ENCODE data around the gene TM9SF2.

Gene TM9SF2

DNA sequence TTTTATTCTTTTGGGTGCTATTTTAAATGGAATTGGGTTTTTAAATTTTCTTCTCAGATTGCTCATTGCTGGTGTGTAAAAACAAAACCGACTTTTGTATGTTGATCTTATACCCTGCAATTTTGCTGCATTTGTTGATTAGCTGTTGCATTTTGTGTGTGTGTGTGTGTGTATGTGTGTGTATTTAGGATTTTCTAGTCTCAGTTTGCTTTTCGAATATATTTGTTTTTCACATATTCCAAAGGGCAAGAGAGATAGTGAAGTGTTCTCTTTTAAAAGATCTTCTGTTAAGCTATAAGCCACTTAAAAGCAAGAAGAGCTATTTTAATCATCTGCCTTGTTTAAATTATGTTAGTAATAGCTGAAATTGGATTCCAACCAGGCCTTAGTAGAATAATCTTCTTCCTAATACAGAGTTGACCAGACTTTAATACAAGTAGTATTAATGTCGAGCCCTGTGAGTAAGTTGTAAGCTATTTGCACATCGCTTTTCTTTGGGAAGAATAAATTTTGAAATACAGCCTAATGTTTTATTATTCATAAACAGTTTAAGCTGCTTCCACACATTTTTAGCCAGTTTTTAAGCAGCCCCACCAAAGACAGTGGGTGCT lies 57.4 kb downstream of the TM9SF2 start:
- no peak for DNase-seq
- 100% methylated on average over 1 of the region's 4 CpGs for WGBS (ENCODE audit: insufficient coverage)
- Histone ChIP-seq H3K36me3 (ENCODE audit: control insufficient read depth in 4 of 4, insufficient read depth in 4 of 4, low read length in 3 of 4) (peaks cover 20 to 75% (median 48%) of the 10 kb centered on the region in 4 experiments), H3K4me3 (ENCODE audit: control insufficient read depth in 1 of 7, extremely low read depth in 1 of 7, insufficient read depth in 4 of 7, low read depth in 2 of 7, low read length in 6 of 7) (no peak overlapping the region), H3K4me1 (ENCODE audit: control extremely low read depth in 1 of 4, control insufficient read depth in 4 of 4, insufficient read depth in 4 of 4, low read length in 3 of 4) (no peaks in the 10 kb centered on the region), H3K27ac (ENCODE audit: insufficient read depth in 1 of 2, low read depth in 1 of 2, low read length in 2 of 2, poor library complexity in 1 of 2, severe bottlenecking in 2 of 2) (no peak overlapping the region), H3K9me3 (ENCODE audit: control extremely low read depth in 1 of 5, control insufficient read depth in 4 of 5, insufficient read depth in 2 of 5, low read depth in 1 of 5, low read length in 4 of 5) (no peaks in the 10 kb centered on the region), H3K27me3 (replicated peaks in 2 of 5; ENCODE audit: control insufficient read depth in 4 of 5, insufficient read depth in 5 of 5, low read length in 4 of 5) (no peaks in the 10 kb centered on the region)
- CTCF ChIA-PET, result interaction anchor here (0.6 to 2.2 kb wide), 6 partner anchors 12 to 115 kb away, joined by 3 to 5 read pairs (median 3); no protein-coding TSS in a partner anchor
- POLR2A ChIA-PET, result no interaction called here

DNA sequence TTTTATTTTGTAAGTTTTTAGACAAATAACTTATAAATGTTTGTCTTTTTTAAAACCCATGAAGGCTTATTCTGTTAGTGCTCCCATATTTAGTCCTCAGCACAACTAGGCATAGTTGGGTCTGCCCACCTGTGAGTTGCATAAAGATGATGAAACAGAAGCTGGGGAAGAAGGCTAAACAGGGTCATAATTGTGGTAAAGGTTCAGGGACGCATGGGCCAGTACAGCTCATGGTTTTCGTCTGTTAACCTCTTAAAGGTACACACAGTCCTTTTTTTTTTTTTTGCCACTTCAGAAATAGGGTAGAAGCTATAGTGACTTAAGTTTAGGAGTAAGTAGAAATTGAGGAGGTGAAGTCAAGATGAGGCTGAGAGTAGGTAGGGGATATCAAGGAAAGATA lies 58.3 kb downstream of the TM9SF2 start:
- ChIA-PET POLR2A (interaction anchor here (0.8 kb wide), 1 partner anchor 13 kb away, joined by 3 read pairs; no protein-coding TSS in a partner anchor), CTCF (interaction anchor here (1.4 to 2.2 kb wide), 2 partner anchors 12 to 19 kb away, joined by 3 to 5 read pairs; no protein-coding TSS in a partner anchor)
- no peaks in the 10 kb centered on the region for H3K4me1 ChIP-seq (ENCODE audit: control extremely low read depth in 1 of 4, control insufficient read depth in 4 of 4, insufficient read depth in 4 of 4, low read length in 3 of 4)
- peaks cover 14 to 73% (median 43%) of the 10 kb centered on the region in 4 experiments for H3K36me3 ChIP-seq (ENCODE audit: control insufficient read depth in 4 of 4, insufficient read depth in 4 of 4, low read length in 3 of 4)
- no peaks in the 10 kb centered on the region for H3K27me3 ChIP-seq (replicated peaks in 2 of 5; ENCODE audit: control insufficient read depth in 4 of 5, insufficient read depth in 5 of 5, low read length in 4 of 5)
- DNase-seq, result no peak
- no peak overlapping the region for H3K27ac ChIP-seq (ENCODE audit: insufficient read depth in 1 of 2, low read depth in 1 of 2, low read length in 2 of 2, poor library complexity in 1 of 2, severe bottlenecking in 2 of 2)
- no CpG with 5 or more reads among the region's 2 CpGs for WGBS (ENCODE audit: insufficient coverage)
- H3K9me3 ChIP-seq (ENCODE audit: control extremely low read depth in 1 of 5, control insufficient read depth in 4 of 5, insufficient read depth in 2 of 5, low read depth in 1 of 5, low read length in 4 of 5), result no peaks in the 10 kb centered on the region
- no peak overlapping the region for H3K4me3 ChIP-seq (ENCODE audit: control insufficient read depth in 1 of 7, extremely low read depth in 1 of 7, insufficient read depth in 4 of 7, low read depth in 2 of 7, low read length in 6 of 7)

DNA sequence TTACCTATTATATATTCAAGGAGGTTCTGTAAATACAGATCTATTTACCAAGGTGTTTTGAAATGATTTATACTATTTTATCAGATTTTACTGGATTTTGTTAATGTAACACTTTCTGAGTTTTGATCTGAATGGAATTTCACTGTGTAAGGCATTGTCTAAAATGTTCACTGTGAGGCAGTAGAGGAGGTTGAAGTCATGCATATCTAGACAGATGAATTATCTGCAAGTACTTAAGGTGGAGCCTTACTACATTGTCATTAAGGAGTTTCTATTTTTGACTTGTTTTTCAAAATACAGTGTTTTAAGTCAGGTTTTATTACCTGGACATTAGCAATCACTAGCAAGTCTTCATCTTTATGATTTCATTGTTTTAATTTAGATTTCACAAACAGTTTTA lies 62.1 kb downstream of the TM9SF2 start:
- DNase-seq, result no peak
- H3K4me1 ChIP-seq (ENCODE audit: control extremely low read depth in 1 of 4, control insufficient read depth in 4 of 4, insufficient read depth in 4 of 4, low read length in 3 of 4), result no peaks in the 10 kb centered on the region
- H3K36me3 ChIP-seq (ENCODE audit: control insufficient read depth in 4 of 4, insufficient read depth in 4 of 4, low read length in 3 of 4), result peaks cover 7 to 51% (median 27%) of the 10 kb centered on the region in 4 experiments
- H3K27me3 ChIP-seq (replicated peaks in 2 of 5; ENCODE audit: control insufficient read depth in 4 of 5, insufficient read depth in 5 of 5, low read length in 4 of 5), result no peaks in the 10 kb centered on the region
- peaks cover 0 to 4% (median 3%) of the 10 kb centered on the region in 5 experiments for H3K9me3 ChIP-seq (ENCODE audit: control extremely low read depth in 1 of 5, control insufficient read depth in 4 of 5, insufficient read depth in 2 of 5, low read depth in 1 of 5, low read length in 4 of 5)
- H3K4me3 ChIP-seq (ENCODE audit: control insufficient read depth in 1 of 7, extremely low read depth in 1 of 7, insufficient read depth in 4 of 7, low read depth in 2 of 7, low read length in 6 of 7), result no peak overlapping the region
- CTCF ChIA-PET, result interaction anchor here (0.6 to 1.9 kb wide), 3 partner anchors 16 to 242 kb away, joined by 3 to 4 read pairs (median 3); no protein-coding TSS in a partner anchor
- H3K27ac ChIP-seq (ENCODE audit: insufficient read depth in 1 of 2, low read depth in 1 of 2, low read length in 2 of 2, poor library complexity in 1 of 2, severe bottlenecking in 2 of 2), result no peak overlapping the region
- POLR2A ChIA-PET, result no interaction called here

DNA sequence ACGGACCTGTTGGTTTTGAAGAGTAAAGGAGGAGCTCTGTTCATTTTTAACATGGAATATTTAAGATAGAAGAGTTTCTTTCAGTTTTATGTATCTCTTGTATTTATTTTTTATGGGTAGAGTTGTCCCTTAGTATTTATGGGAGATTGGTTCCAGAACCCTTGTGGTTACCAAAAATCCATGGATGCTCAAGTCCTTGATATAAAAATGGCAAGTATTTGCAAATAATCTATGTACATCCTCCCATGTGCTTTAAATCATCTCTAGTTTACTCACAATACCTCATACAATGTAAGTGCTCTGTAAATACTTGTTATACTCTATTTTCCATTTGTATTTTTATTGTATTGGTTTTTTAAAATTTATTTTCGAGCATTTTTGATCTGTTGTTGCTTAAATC lies 63.1 kb downstream of the TM9SF2 start:
- DNase-seq, result no peak
- no peaks in the 10 kb centered on the region for H3K27me3 ChIP-seq (replicated peaks in 2 of 5; ENCODE audit: control insufficient read depth in 4 of 5, insufficient read depth in 5 of 5, low read length in 4 of 5)
- POLR2A ChIA-PET, result no interaction called here
- WGBS (ENCODE audit: insufficient coverage), result 86% methylated on average over 1 of the region's 2 CpGs
- peaks cover 7 to 47% (median 23%) of the 10 kb centered on the region in 4 experiments for H3K36me3 ChIP-seq (ENCODE audit: control insufficient read depth in 4 of 4, insufficient read depth in 4 of 4, low read length in 3 of 4)
- peaks cover 0 to 12% (median 8%) of the 10 kb centered on the region in 5 experiments for H3K9me3 ChIP-seq (ENCODE audit: control extremely low read depth in 1 of 5, control insufficient read depth in 4 of 5, insufficient read depth in 2 of 5, low read depth in 1 of 5, low read length in 4 of 5)
- no peak overlapping the region for H3K4me3 ChIP-seq (ENCODE audit: control insufficient read depth in 1 of 7, extremely low read depth in 1 of 7, insufficient read depth in 4 of 7, low read depth in 2 of 7, low read length in 6 of 7)
- CTCF ChIA-PET, result interaction anchor here (1.9 kb wide), 1 partner anchor 15 kb away, joined by 4 read pairs; no protein-coding TSS in a partner anchor
- H3K4me1 ChIP-seq (ENCODE audit: control extremely low read depth in 1 of 4, control insufficient read depth in 4 of 4, insufficient read depth in 4 of 4, low read length in 3 of 4), result no peaks in the 10 kb centered on the region
- no peak overlapping the region for H3K27ac ChIP-seq (ENCODE audit: insufficient read depth in 1 of 2, low read depth in 1 of 2, low read length in 2 of 2, poor library complexity in 1 of 2, severe bottlenecking in 2 of 2)

DNA sequence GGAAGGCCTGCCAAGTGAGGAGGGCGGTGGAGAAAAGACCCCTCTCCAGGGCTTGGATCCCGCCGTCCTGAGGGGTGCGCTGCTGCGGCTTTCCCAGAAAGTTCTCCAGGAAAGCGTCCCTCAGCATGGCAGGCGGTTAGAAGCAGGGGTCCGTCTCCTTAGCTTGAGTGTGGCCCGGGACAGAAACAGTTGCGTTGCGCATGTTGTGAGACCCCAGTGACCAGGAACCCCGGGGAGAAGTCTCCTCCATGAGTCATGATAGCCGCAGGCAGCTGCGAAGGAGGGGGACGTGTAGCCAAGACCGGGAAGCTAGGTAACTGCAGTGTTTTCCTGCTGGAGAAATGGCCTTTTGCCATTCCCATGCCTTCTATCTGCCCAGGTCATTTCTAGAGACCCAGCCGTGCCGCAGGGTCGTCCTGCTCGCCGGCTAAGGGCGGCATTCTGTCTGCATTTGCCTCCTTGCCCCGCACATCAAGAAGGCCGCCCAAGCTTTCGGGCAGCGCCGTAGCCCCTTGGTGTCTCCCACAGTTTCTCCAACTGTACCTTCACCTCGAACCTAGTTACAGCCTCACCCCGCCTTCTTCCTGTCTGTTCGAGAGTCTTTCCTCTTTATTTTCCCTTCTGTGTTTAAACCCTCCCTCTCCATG lies 64.3 kb downstream of the TM9SF2 start:
- DNase-seq, result no peak
- peaks cover 2 to 36% (median 16%) of the 10 kb centered on the region in 4 experiments for H3K36me3 ChIP-seq (ENCODE audit: control insufficient read depth in 4 of 4, insufficient read depth in 4 of 4, low read length in 3 of 4)
- H3K9me3 ChIP-seq (ENCODE audit: control extremely low read depth in 1 of 5, control insufficient read depth in 4 of 5, insufficient read depth in 2 of 5, low read depth in 1 of 5, low read length in 4 of 5), result peaks cover 0 to 15% (median 8%) of the 10 kb centered on the region in 5 experiments
- H3K4me3 ChIP-seq (ENCODE audit: control insufficient read depth in 1 of 7, extremely low read depth in 1 of 7, insufficient read depth in 4 of 7, low read depth in 2 of 7, low read length in 6 of 7), result peak overlapping the region in 3 of 7 experiments; percentile 33 to 61 (median 48)
- POLR2A ChIA-PET, result no interaction called here
- WGBS (ENCODE audit: insufficient coverage), result 83% methylated on average over 27 of the region's 30 CpGs
- no peaks in the 10 kb centered on the region for H3K27me3 ChIP-seq (replicated peaks in 2 of 5; ENCODE audit: control insufficient read depth in 4 of 5, insufficient read depth in 5 of 5, low read length in 4 of 5)
- CTCF ChIA-PET, result interaction anchor here (1.1 to 1.6 kb wide), 2 partner anchors 12 to 13 kb away, joined by 3 to 6 read pairs; no protein-coding TSS in a partner anchor
- H3K4me1 ChIP-seq (ENCODE audit: control extremely low read depth in 1 of 4, control insufficient read depth in 4 of 4, insufficient read depth in 4 of 4, low read length in 3 of 4), result no peaks in the 10 kb centered on the region
- no peak overlapping the region for H3K27ac ChIP-seq (ENCODE audit: insufficient read depth in 1 of 2, low read depth in 1 of 2, low read length in 2 of 2, poor library complexity in 1 of 2, severe bottlenecking in 2 of 2)

DNA sequence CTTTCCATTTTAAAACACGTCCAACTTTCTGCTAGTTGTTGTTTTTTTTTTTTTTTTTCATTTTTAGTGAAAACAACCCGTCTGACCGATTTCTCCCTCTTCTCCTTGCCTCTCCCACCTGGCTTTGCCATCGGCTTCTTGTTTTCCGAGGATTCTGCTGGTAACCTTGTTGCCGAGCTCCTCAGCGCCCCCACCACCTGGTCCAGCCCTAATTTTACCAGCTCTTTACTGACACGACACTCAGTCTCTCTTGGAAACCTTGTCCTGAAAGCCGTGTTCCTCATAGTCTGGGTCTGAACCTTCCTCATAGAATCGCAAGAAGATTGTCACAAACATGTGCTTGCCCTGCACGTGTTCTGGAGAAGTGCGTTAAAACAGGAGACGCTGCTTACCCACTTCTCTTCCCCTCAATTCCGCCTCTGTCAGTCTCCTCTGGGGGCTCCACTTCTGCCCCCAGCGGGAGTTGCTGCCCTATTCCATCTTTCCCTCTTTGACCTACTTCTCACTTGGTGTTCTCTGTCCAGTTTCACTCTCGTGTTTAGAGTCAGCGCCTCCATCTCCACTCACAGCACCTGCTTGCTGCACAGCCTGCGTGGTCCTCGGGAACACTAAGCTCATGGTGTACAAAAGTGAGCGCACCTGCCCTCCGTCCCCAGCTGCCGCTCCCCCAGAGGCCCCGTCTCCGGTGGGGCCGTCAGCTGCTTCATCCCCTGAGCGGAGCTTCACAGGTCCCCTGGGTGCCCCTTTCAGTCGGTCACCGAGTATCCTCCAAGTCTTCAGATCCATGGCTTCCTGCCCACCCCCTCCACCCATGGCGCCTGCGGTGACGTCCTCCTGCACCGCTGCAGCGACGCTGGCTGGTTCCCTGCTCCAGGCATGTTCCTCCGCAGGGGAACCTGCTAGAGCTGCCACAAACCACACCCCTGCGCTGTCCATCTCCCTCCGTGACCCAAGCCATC lies 65.1 kb downstream of the TM9SF2 start:
- ChIA-PET POLR2A (interaction anchor here (0.9 kb wide), 1 partner anchor 12 kb away, joined by 3 read pairs; no protein-coding TSS in a partner anchor), CTCF (interaction anchor here (1.1 to 1.6 kb wide), 2 partner anchors 11 to 13 kb away, joined by 3 to 6 read pairs; no protein-coding TSS in a partner anchor)
- H3K36me3 ChIP-seq (ENCODE audit: control insufficient read depth in 4 of 4, insufficient read depth in 4 of 4, low read length in 3 of 4), result peaks cover 2 to 33% (median 13%) of the 10 kb centered on the region in 4 experiments
- H3K27me3 ChIP-seq (replicated peaks in 2 of 5; ENCODE audit: control insufficient read depth in 4 of 5, insufficient read depth in 5 of 5, low read length in 4 of 5), result no peaks in the 10 kb centered on the region
- no peak overlapping the region for H3K27ac ChIP-seq (ENCODE audit: insufficient read depth in 1 of 2, low read depth in 1 of 2, low read length in 2 of 2, poor library complexity in 1 of 2, severe bottlenecking in 2 of 2)
- H3K4me3 ChIP-seq (ENCODE audit: control insufficient read depth in 1 of 7, extremely low read depth in 1 of 7, insufficient read depth in 4 of 7, low read depth in 2 of 7, low read length in 6 of 7), result peak overlapping the region in 4 of 7 experiments; percentile 23 to 61 (median 40)
- peaks cover 0 to 15% (median 8%) of the 10 kb centered on the region in 5 experiments for H3K9me3 ChIP-seq (ENCODE audit: control extremely low read depth in 1 of 5, control insufficient read depth in 4 of 5, insufficient read depth in 2 of 5, low read depth in 1 of 5, low read length in 4 of 5)
- H3K4me1 ChIP-seq (ENCODE audit: control extremely low read depth in 1 of 4, control insufficient read depth in 4 of 4, insufficient read depth in 4 of 4, low read length in 3 of 4), result no peaks in the 10 kb centered on the region
- DNase-seq, result peak in 2 of 3 donors; percentile 12 to 21
- WGBS (ENCODE audit: insufficient coverage), result 91% methylated on average over 36 of the region's 37 CpGs
